ENCODE measurements around the gene PAH.

- TF ChIP-seq CTCF (IDR thresholded peaks at IDR 0.05), result no peak
- TF ChIP-seq POLR2A (IDR thresholded peaks at IDR 0.05), result no peak
Observed at GRCh38 chr12:102960766-102961465, 43.9 kb upstream of the PAH start.
